HepG2 (cell line): ENCODE results near the gene MZF1. TPM values are rescaled to one million over a fixed set of nuclear protein-coding genes. Genes with fewer than 3 reads are reported as not detected.

Experiments used
- AGO2 ChIP-seq: fragments of 200-400 bp; formaldehyde crosslinking; optimal IDR thresholded peaks from 2 replicates; pipeline ENCODE3; 2017; ENCODE audit warnings: mild to moderate bottlenecking, low read depth, low read length, moderate library complexity
- EHMT2 ChIP-seq: fragments of 200-600 bp; sonication (generic); IDR thresholded peaks from 2 replicates; pipeline ENCODE4 v1.7.0; 2017; ENCODE audit warnings: antibody characterized with exemption, low read depth, low read length, borderline replicate concordance
- FOXP1 ChIP-seq, 2 experiments: fragments of 450-650 bp in 1 of 2; IDR thresholded peaks; 2 replicates each; pipeline ENCODE4 v1.6.1; 2017 to 2018; ENCODE audit warnings: antibody characterized with exemption in 1 of 2
- HMG20A ChIP-seq: IDR thresholded peaks from 2 replicates; pipeline ENCODE4 v1.6.1; 2016; ENCODE audit warnings: borderline replicate concordance
- HOXA5 ChIP-seq: sonication (generic); formaldehyde crosslinking; IDR thresholded peaks from 2 replicates; pipeline ENCODE4 v1.4.0; 2020; ENCODE audit warnings: missing genetic modification reagents
- MAFG ChIP-seq: sonication (generic); formaldehyde crosslinking; IDR thresholded peaks from 2 replicates; pipeline ENCODE4 v1.5.1; 2020; ENCODE audit warnings: mild to moderate bottlenecking, missing genetic modification reagents
- MIER2 ChIP-seq: IDR thresholded peaks from 2 replicates; pipeline ENCODE4 v1.6.1; 2016; ENCODE audit warnings: missing biosample characterization, missing genetic modification reagents
- MNT ChIP-seq: fragments of 450-650 bp; IDR thresholded peaks from 2 replicates; pipeline ENCODE4 v1.6.1; 2016
- MXD4 ChIP-seq: IDR thresholded peaks from 2 replicates; pipeline ENCODE4 v1.6.1; 2016; ENCODE audit warnings: mild to moderate bottlenecking, missing biosample characterization, missing genetic modification reagents
- NFATC3 ChIP-seq: sonication (generic); formaldehyde crosslinking; IDR thresholded peaks from 2 replicates; pipeline ENCODE4 v1.5.1; 2020; ENCODE audit warnings: mild to moderate bottlenecking, missing genetic modification reagents
- NR2F1 ChIP-seq, 2 experiments: fragments of 450-650 bp in 1 of 2; formaldehyde crosslinking in 1 of 2; IDR thresholded peaks; 2 replicates each; pipeline versions ENCODE4 v1.5.0 to v1.6.1; 2016 to 2020; ENCODE audit warnings: mild to moderate bottlenecking in 1 of 2, missing compliant biosample characterization in 1 of 2, missing genetic modification reagents in 1 of 2, moderate library complexity in 1 of 2
- RFX5 ChIP-seq: IDR thresholded peaks from 2 replicates; pipeline ENCODE4 v1.6.1; 2011; ENCODE audit warnings: low read depth, low read length, improper control_type of control experiment
- TFDP1 ChIP-seq: IDR thresholded peaks from 2 replicates; pipeline ENCODE4 v1.6.1; 2016; ENCODE audit warnings: missing compliant biosample characterization, missing genetic modification reagents, borderline replicate concordance
- ZFP90 ChIP-seq: sonication (generic); formaldehyde crosslinking; IDR thresholded peaks from 2 replicates; pipeline ENCODE4 v1.8.0; 2022; ENCODE audit warnings: missing genetic modification reagents, mild to moderate bottlenecking, inconsistent platforms, borderline replicate concordance
- ZNF232 ChIP-seq: sonication (generic); formaldehyde crosslinking; IDR thresholded peaks from 2 replicates; pipeline ENCODE4 v1.4.0; 2020; ENCODE audit warnings: missing genetic modification reagents, borderline replicate concordance
- ZNF543 ChIP-seq: sonication (generic); formaldehyde crosslinking; IDR thresholded peaks from 2 replicates; pipeline ENCODE4 v1.4.0; 2020; ENCODE audit warnings: mild to moderate bottlenecking, missing genetic modification reagents
- ZNF577 ChIP-seq: sonication (generic); formaldehyde crosslinking; IDR thresholded peaks from 2 replicates; pipeline ENCODE4 v1.4.0; 2020; ENCODE audit warnings: mild to moderate bottlenecking, low read depth, missing genetic modification reagents, borderline replicate concordance
- ZNF629 ChIP-seq: sonication (generic); formaldehyde crosslinking; conservative IDR thresholded peaks from 2 replicates; pipeline ENCODE4 v1.5.0; 2020; ENCODE audit warnings: missing genetic modification reagents
- ZNF652 ChIP-seq: IDR thresholded peaks from 2 replicates; pipeline ENCODE4 v1.6.1; 2016; ENCODE audit warnings: low read depth, borderline replicate concordance
- ZNF746 ChIP-seq: sonication (generic); formaldehyde crosslinking; IDR thresholded peaks from 2 replicates; pipeline ENCODE4 v1.8.0; 2022; ENCODE audit warnings: mild to moderate bottlenecking, missing genetic modification reagents
- ZNF83 ChIP-seq: sonication (generic); formaldehyde crosslinking; IDR thresholded peaks from 2 replicates; pipeline ENCODE4 v1.4.0; 2020; ENCODE audit warnings: missing genetic modification reagents, mild to moderate bottlenecking, borderline replicate concordance
- ZSCAN21 ChIP-seq: sonication (generic); formaldehyde crosslinking; IDR thresholded peaks from 2 replicates; pipeline ENCODE4 v1.8.0; 2022; ENCODE audit warnings: mild to moderate bottlenecking, missing genetic modification reagents, moderate library complexity, borderline replicate concordance
- polyA plus RNA-seq, 8 experiments: library from polyadenylated mRNA; depleted of rRNA in 3 of 8; stranded (reverse) in 7 of 8; unstranded in 1 of 8; fragments of >200 nt; fragmentation: Illumina TruSeq in 4 of 8; extraction: Trizol in 4 of 8; gene quantifications; 2 replicates each; pipeline versions ENCODE4 v1.2.1 to v1.2.3, GENCODE V29; 2011 to 2016; ENCODE audit warnings: low read depth in 4 of 8, missing spikeins in 1 of 8, mixed read lengths in 1 of 8; ENCODE audit not compliant: insufficient read depth in 1 of 8
- total RNA-seq, 5 experiments: library from RNA; depleted of rRNA; stranded (reverse); fragments of >200 nt; fragmentation: Illumina TruSeq; extraction: Trizol; gene quantifications; 2 replicates each; pipeline ENCODE4 v1.2.3, GENCODE V29; 2016; ENCODE audit warnings: low read depth in 1 of 5
- TF ChIP-seq, protein P1 (sequence below): IDR thresholded peaks from 2 replicates; pipeline ENCODE4 v1.6.1; 2018; ENCODE audit warnings: missing genetic modification reagents
- TF ChIP-seq, protein P2 (sequence below): IDR thresholded peaks from 2 replicates; pipeline ENCODE4 v1.6.1; 2016; ENCODE audit warnings: missing genetic modification reagents, missing compliant biosample characterization
- TF ChIP-seq, protein P3 (sequence below): sonication (generic); formaldehyde crosslinking; IDR thresholded peaks from 2 replicates; pipeline ENCODE4 v1.5.1; 2020; ENCODE audit warnings: missing genetic modification reagents, mild to moderate bottlenecking, borderline replicate concordance

MZF1 gene
- total and polyA plus RNA-seq, 2 of the 13 experiments (the other 11 are each of a cell fraction or from before 2014, with no cell fraction given), result 3.1 to 8.1 TPM

- TF ChIP-seq, protein P1, sequence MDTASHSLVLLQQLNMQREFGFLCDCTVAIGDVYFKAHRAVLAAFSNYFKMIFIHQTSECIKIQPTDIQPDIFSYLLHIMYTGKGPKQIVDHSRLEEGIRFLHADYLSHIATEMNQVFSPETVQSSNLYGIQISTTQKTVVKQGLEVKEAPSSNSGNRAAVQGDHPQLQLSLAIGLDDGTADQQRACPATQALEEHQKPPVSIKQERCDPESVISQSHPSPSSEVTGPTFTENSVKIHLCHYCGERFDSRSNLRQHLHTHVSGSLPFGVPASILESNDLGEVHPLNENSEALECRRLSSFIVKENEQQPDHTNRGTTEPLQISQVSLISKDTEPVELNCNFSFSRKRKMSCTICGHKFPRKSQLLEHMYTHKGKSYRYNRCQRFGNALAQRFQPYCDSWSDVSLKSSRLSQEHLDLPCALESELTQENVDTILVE, result peak; percentile 71; the same call in 1 of the 2 replicates
- no peak for TF ChIP-seq NFATC3 (CRISPR knock-in tag)
- TF ChIP-seq ZNF577 (CRISPR knock-in tag), result no peak
- TF ChIP-seq MNT, result no peak
- peak; percentile 67; the same call in 1 of the 2 replicates for TF ChIP-seq ZNF232 (CRISPR knock-in tag)
- no peak; the same call in 1 of the 2 replicates for TF ChIP-seq ZNF83 (CRISPR knock-in tag)
- TF ChIP-seq FOXP1 (IDR thresholded peaks at IDR 0.05), result no peak
- TF ChIP-seq FOXP1 (CRISPR knock-in tag; IDR thresholded peaks at IDR 0.05), result no peak
- no peak for TF ChIP-seq MAFG (CRISPR knock-in tag)
- no peak for TF ChIP-seq ZNF629
- peak; percentile 66; the same call in 1 of the 2 replicates for TF ChIP-seq ZNF543 (CRISPR knock-in tag)
- peak; percentile 48; the same call in 1 of the 2 replicates for TF ChIP-seq ZNF746
- peak; percentile 48 for TF ChIP-seq HOXA5 (CRISPR knock-in tag)
- TF ChIP-seq NR2F1 (CRISPR knock-in tag; IDR thresholded peaks at IDR 0.05), result no peak
- TF ChIP-seq MXD4, result no peak; the same call in 1 of the 2 replicates
- TF ChIP-seq, protein P2, sequence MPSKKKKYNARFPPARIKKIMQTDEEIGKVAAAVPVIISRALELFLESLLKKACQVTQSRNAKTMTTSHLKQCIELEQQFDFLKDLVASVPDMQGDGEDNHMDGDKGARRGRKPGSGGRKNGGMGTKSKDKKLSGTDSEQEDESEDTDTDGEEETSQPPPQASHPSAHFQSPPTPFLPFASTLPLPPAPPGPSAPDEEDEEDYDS (CRISPR knock-in tag), result peak; percentile 89
- no peak for TF ChIP-seq EHMT2
- peak; percentile 62; the same call in 1 of the 2 replicates for TF ChIP-seq ZSCAN21 (CRISPR knock-in tag)
- TF ChIP-seq TFDP1, result peak; percentile 56; the same call in 1 of the 2 replicates
- peak; percentile 67; the same call in 1 of the 2 replicates for TF ChIP-seq RFX5
- no peak; the same call in 1 of the 2 replicates for TF ChIP-seq ZFP90
- no peak for TF ChIP-seq AGO2
- TF ChIP-seq HMG20A, result no peak
- no peak for TF ChIP-seq MIER2 (CRISPR knock-in tag)
- TF ChIP-seq, protein P3, sequence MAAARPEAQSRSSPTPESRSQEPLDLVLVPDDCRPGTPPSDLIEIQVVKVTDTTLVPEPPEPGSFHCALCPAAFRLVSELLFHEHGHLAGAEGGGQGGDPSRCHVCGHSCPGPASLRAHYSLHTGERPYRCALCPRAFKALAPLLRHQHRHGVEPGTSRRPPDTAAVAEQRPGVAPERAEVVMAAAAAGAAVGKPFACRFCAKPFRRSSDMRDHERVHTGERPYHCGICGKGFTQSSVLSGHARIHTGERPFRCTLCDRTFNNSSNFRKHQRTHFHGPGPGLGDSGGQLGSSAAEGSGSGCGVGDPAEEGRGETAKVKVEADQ (CRISPR knock-in tag), result no peak
- no peak for TF ChIP-seq ZNF652 (CRISPR knock-in tag)
Measured at GRCh38 chr19:58543826-58544590, 29.1 kb downstream of the MZF1 start, which contains the start of gene TRIM28 (continued).
